ENCODE measurements around the gene DLG2.

Gene DLG2

GRCh38 chr11:84256618-84257017, 1370.5 kb downstream of the DLG2 start:
- no peak for DNase-seq (ENCODE audit: low read depth)

- DNase-seq (ENCODE audit: low read depth) = no peak
These were observed 1371.7 kb downstream of the DLG2 start for GRCh38 chr11:84255483-84255882.

- no peak for DNase-seq (ENCODE audit: low read depth)
These were observed 1376.1 kb downstream of the DLG2 start for GRCh38 chr11:84250834-84251613.

DNA sequence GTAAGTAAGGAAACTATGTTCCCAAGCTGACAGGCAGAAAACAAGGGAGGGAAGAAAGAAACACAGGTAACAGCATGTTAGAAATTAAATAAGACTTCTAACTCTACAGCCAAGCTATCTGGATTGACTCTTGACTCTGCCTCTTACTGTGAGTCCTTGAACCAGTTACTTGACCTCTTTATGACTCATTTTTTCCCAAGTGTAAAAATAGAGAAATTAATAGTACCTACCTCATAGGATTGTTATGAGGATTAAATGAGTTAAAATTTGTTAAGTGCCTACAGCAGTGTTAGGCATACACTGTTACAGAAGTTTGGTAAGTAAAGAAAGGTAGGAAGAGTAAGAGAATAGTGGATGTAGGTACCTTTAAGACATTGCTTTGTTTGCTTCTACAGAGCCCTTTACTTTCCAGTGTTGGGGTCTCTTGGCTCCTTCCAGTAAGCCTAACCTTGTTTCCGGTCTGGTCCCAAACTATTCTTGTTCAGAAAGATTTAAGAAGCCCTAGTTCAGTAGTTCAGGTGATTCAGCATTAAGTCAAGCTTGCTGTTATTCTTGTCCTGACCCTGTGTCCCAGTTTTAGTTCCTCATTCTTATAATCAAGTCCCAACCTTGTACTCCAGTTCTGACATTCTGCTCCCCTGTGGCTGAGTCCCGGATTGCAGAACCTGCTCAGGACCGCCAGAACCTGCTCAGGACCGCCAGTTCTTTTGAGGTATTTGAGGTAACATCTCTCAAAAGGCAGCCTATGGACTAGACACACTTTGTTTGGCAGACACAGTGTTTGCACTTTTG, 1377.6 kb downstream of the DLG2 start:
- no peak for DNase-seq (ENCODE audit: low read depth)

- no peak for DNase-seq (ENCODE audit: low read depth)
These were observed 1379.2 kb downstream of the DLG2 start for GRCh38 chr11:84247926-84248325.

- no peak for DNase-seq (ENCODE audit: low read depth)
These were observed 1380.0 kb downstream of the DLG2 start for GRCh38 chr11:84247129-84247528.

- no peak for DNase-seq (ENCODE audit: low read depth)
These were observed 1383.4 kb downstream of the DLG2 start for GRCh38 chr11:84243629-84244263.

DNA sequence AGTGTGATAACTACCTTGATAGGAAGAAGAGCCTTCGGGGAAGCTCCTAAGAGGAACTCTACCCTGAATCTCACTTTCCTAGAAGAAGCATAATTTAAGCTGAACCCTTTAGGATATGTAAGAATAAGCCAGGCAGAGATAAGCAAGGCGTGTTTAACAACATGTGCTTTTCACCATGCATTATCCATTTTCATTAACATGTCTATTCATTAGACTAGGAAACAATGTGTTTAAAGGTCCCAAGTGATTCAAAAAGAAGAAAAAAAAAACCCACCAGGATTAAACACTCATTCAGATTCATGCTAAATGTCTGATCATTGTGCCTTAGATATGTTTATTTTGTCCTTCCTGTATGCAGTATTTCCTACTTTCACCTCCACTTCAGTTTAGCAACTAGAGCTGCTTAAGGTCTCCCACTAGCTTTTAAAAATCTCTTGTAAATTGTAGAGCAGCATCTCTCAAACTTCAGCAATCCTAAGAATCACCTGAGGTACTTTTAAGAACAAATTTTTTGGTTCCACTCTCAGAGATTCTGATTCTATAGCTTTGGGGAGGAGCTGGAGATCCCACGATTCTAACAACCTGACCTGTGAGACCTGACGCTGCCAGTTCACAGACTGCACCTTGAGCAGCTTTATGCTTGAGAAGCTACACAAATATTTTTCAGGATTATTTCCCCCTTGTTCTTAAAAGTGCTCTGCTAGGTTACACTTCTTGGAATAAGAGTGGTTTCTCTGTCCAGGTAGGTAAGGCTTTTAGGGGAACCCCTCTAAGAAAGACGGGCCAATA, 1385.6 kb downstream of the DLG2 start:
- DNase-seq (ENCODE audit: low read depth) = no peak

DNA sequence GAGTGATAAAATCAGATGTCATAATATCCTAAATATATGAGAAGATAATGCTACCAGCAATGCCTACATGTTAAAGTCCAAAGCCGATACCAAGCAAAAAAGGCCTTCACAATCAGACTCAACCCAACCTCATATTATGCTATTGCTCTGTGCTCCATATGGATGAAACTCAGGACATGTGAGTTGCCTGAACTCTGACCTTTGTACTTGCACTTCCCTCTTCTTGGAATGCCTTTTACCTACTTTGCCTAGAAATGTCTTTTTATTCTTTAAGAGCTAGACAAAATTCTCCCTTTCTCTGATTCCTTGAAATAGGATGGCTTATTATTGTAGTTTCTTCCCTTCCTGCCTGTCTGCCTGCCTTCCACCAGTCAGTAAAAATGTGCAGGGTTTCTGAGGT, 1386.3 kb downstream of the DLG2 start:
- DNase-seq (ENCODE audit: low read depth) = no peak

DNA sequence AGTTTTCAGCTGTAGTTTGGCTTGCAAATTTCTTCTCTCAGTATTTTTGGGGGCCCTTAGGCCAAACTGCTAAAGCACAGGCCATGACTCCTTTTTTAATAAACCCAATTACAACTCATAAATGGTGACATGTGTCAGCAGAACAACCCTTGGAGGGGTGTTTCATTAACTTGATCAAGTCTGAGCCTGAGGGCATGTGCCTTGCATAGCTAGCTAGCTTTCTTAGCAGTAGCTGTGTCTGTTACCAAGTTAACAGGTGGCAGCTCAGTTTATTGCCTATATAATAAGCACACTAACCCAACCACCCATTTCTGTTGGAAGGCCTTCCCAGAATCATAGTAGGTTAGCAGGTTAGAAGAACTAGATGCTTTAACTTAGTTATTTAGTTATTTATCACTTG, 1390.7 kb downstream of the DLG2 start:
- no peak for DNase-seq (ENCODE audit: low read depth)

GRCh38 chr11:84234462-84235202, 1392.5 kb downstream of the DLG2 start:
- no peak for DNase-seq (ENCODE audit: low read depth)

DNA sequence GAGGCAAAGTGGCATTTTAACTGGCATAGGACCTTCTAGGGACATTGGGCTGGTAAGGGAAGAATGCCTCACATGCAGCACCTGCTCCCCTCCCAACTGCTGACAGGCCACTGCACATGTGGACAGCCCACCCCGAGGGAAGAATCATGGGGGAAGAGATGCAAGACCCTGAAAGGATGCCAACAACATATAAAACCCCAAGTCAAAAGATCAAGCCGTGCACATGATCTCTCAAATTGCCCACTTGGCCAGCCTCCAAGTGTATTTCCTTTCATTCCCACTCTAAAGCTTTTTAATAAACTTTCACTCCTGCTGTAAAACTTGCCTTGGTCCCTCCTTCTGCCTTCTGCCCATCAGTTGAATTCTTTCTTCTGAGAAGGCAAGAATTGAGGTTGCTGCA, 1393.1 kb downstream of the DLG2 start:
- DNase-seq (ENCODE audit: low read depth) = no peak

- DNase-seq (ENCODE audit: low read depth) = no peak
These were observed 1394.6 kb downstream of the DLG2 start for GRCh38 chr11:84232511-84232910.

DNA sequence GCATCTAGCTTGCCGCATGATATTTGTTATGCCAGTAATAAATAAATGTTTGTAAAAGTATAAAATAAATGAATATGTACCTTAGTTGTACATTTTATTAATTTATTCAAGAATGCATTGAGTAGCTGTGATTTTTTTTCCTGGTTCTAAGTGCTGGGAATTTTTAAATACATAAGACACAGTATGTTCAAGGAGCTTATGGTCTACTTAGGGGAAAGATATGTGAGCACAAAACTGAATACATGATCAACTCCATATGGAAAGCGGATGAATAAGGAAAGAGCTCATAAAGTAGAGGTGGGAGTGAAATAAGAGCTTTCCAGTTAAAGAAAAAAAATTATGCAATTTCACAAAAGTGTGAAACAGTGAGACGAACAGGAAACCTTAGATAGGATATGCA, 1396.7 kb downstream of the DLG2 start:
- no peak for DNase-seq (ENCODE audit: low read depth)

- DNase-seq (ENCODE audit: low read depth) = no peak
These were observed 1399.0 kb downstream of the DLG2 start for GRCh38 chr11:84227970-84228665.

GRCh38 chr11:84224042-84224441, 1403.1 kb downstream of the DLG2 start:
- DNase-seq (ENCODE audit: low read depth) = no peak

- DNase-seq (ENCODE audit: low read depth) = no peak
These were observed 1408.8 kb downstream of the DLG2 start for GRCh38 chr11:84218318-84218717.

- no peak for DNase-seq (ENCODE audit: low read depth)
These were observed 1411.5 kb downstream of the DLG2 start for GRCh38 chr11:84215672-84216071.

GRCh38 chr11:84214557-84214956, 1412.6 kb downstream of the DLG2 start:
- DNase-seq (ENCODE audit: low read depth) = no peak

DNA sequence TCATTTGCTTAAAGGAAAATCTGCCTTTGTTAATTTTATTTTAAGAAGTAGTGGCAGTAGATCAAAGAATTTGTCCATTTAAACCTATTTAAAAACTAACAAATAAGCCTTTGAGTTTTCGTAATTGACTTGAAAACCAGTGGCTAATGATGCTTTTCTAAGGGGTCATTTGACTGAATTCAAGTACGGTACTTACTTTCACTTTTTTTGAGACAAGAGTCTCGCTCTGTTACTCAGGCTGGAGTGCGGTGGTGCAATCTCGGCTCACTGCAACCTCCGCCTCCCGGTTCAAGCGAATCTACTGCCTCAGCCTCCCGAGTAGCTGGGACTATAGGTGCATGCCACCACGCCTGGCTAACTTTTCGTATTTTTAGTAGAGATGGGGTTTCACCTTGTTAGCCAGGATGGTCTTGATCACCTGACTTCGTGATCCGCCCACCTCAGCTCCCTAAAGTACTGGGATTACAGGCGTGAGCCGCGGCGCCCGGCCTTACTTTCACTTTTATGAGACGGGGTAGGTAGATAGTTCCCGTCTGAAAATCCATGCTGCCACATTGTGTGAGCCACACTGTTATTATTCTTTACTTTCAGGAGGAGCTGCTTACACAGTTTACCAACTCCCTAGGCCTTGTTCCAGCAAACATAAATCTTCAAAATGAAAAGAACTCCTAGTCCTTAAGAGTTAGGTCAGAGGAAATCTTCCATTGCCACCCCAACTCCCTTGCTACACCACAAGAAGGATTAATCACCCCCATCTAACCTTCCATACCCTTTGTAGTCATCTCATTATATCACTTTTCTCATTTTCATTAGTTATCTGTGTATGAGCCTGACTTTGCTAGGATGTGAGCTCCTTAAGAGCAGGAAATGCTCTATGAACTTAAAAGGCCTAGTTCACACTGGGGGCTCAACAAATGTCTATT, 1414.4 kb downstream of the DLG2 start:
- DNase-seq (ENCODE audit: low read depth) = no peak
